ENCODE measurements around the gene SLC1A2.

- no peak for TF ChIP-seq CTCF (conservative IDR thresholded peaks at IDR 0.05; ENCODE audit: low read length)
- no peak for TF ChIP-seq EZH2phosphoT487 (IDR thresholded peaks at IDR 0.05; ENCODE audit: borderline replicate concordance)
These were observed 98.2 kb downstream of the SLC1A2 start for GRCh38 chr11:35321111-35321510.

Data from Loucy (cell line).